Measurements from ENCODE around the gene NFYC. TPM values are rescaled to one million over a fixed set of nuclear protein-coding genes. Genes with fewer than 3 reads are reported as not detected.

The NFYC gene
- 66.0 TPM for polyA plus RNA-seq
- long read RNA-seq, donor 1, transcript NFYC-213 (10 exons, 1,950 nt), result major isoform, 6 of 22 reads
- long read RNA-seq, donor 1, partial matches to known transcripts, result 14 of 22 reads
- long read RNA-seq, donor 1, other reads (novel, unspliced or antisense), result 0 of 22 reads
- long read RNA-seq, donor 2, transcript NFYC-213 (10 exons, 1,950 nt), result major isoform, 12 of 14 reads
- long read RNA-seq, donor 2, partial matches to known transcripts, result 0 of 14 reads
- long read RNA-seq, donor 2, other reads (novel, unspliced or antisense), result 0 of 14 reads
- long read RNA-seq, donor 3, result 0 reads
- long read RNA-seq, donor 4, partial matches to known transcripts, result 0 of 3 reads
- long read RNA-seq, donor 4, other reads (novel, unspliced or antisense), result 0 of 3 reads
- long read RNA-seq, donor 5, transcript NFYC-213 (10 exons, 1,950 nt), result major isoform, 6 of 8 reads
- long read RNA-seq, donor 5, partial matches to known transcripts, result 0 of 8 reads
- long read RNA-seq, donor 5, other reads (novel, unspliced or antisense), result 0 of 8 reads
- long read RNA-seq, donor 6, transcript NFYC-213 (10 exons, 1,950 nt), result major isoform, 11 of 16 reads
- long read RNA-seq, donor 6, partial matches to known transcripts, result 0 of 16 reads
- long read RNA-seq, donor 6, other reads (novel, unspliced or antisense), result 0 of 16 reads
- long read RNA-seq, donor 7, transcript NFYC-213 (10 exons, 1,950 nt), result major isoform, 7 of 8 reads
- long read RNA-seq, donor 7, partial matches to known transcripts, result 0 of 8 reads
- long read RNA-seq, donor 7, other reads (novel, unspliced or antisense), result 0 of 8 reads
- long read RNA-seq, donor 8, transcript NFYC-213 (10 exons, 1,950 nt), result major isoform, 8 of 11 reads
- long read RNA-seq, donor 8, partial matches to known transcripts, result 0 of 11 reads
- long read RNA-seq, donor 8, other reads (novel, unspliced or antisense), result 0 of 11 reads
- long read RNA-seq, donor 9, transcript NFYC-213 (10 exons, 1,950 nt), result major isoform, 12 of 16 reads
- long read RNA-seq, donor 9, partial matches to known transcripts, result 0 of 16 reads
- long read RNA-seq, donor 9, other reads (novel, unspliced or antisense), result 0 of 16 reads
- long read RNA-seq, donor 10, transcript NFYC-213 (10 exons, 1,950 nt), result major isoform, 11 of 34 reads
- long read RNA-seq, donor 10, partial matches to known transcripts, result 20 of 34 reads
- long read RNA-seq, donor 10, other reads (novel, unspliced or antisense), result 0 of 34 reads
- long read RNA-seq, donor 11, transcript NFYC-213 (10 exons, 1,950 nt), result major isoform, 7 of 8 reads
- long read RNA-seq, donor 11, partial matches to known transcripts, result 0 of 8 reads
- long read RNA-seq, donor 11, other reads (novel, unspliced or antisense), result 0 of 8 reads

DNA sequence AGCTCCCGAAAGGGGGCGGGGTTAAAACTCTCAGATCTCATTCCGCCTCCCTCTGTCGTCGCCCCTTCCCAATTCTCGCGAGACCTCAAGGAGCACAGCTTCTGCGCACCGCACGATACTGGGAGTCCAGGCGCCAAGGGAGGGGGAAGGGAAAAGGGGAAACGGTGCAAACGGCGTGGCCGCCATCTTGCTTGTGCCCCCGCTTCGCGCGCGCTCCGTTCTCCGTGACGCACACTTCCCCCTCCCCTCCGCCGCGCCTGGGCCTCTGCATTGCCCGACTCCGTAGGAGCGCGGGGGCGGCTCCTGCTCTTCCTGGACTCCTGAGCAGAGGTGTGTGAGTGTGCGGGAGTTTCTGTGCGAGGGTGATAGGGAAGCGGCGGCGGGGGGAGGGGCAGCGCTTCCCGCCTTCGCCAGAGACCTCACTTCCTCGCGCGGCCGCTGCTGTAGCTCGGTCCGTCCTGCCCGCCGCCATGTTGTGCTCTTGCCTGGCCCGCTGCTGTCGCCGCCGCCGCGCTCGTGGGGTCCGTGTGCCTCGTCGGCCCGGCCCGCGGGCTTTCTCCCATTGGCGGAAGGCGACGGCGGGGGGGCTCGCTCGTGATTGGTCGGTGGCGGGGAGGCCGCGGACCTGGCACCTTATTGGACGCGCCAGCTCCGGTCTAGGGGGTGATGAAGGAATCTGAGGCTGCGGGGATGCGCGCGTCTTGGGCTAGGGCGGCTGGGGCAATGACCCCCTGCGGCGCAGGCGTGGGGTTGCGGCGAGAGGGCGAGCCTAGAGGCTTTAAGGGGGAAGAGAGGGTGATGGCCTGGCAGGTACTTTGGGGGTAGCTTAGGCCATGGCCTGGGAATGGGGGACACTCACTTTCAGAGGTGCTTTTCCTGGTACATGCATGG is at the start of gene NFYC:
Gene NFYC (plus strand): TSS at position 167 of the 891 bp plus-strand sequence. CDS start 47,140 bp downstream, outside the sequence.
- Histone ChIP-seq H3K9me3 (ENCODE audit: control insufficient read depth, low read depth, low read length) (no peaks in the 10 kb centered on the region), H3K4me1 (ENCODE audit: control insufficient read depth, insufficient read depth, low read length) (peaks cover 12% of the 10 kb centered on the region), H3K27me3 (ENCODE audit: control insufficient read depth, insufficient read depth, low read length) (no peaks in the 10 kb centered on the region), H3K4me3 (ENCODE audit: low read length) (peak within 1 kb of the TSS; percentile 84), H3K36me3 (ENCODE audit: control insufficient read depth, insufficient read depth, low read length) (peaks cover 2% of the 10 kb centered on the region), H3K27ac (ENCODE audit: low read length) (peak within 1 kb of the TSS; percentile 95)
- peak; percentile 98 to 99 for DNase-seq
- WGBS (ENCODE audit: insufficient coverage, low lambda C conversion rate), result no CpG with 5 or more reads among the region's 84 CpGs

DNA sequence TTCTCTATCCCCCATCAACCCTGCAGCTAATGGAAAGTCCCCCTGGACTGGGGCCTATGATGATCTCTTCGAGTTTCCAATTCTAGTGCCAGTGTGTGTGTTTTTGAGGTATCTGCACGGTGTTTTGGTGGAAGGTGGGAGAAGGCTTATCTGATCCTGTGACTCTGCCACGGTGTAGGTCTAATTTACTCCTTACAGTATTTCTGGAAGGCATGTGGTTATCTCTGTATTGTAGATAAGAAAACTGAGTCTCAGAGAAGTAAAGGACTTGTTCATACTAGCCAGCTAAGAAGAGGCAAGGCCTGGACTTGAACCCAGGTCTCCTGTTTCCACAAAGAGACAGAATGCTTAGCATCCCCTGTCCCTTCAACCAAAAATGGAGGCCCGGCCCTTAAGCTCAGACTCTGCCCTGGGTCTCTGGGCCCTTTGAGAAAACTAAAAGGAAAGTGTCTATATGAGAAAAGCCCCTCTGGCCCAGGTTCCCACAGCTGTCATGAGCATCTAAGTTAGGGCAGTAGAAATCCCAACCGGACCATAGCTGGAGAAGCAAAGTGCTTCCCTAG is 46.3 kb upstream of the NFYC start:
- no peaks in the 10 kb centered on the region for H3K9me3 ChIP-seq (ENCODE audit: control insufficient read depth, low read depth, low read length)
- H3K27me3 ChIP-seq (ENCODE audit: control insufficient read depth, insufficient read depth, low read length), result no peaks in the 10 kb centered on the region
- DNase-seq, result no peak
- no peak overlapping the region for H3K27ac ChIP-seq (ENCODE audit: low read length)
- no CpG with 5 or more reads among the region's 5 CpGs for WGBS (ENCODE audit: insufficient coverage, low lambda C conversion rate)
- H3K4me1 ChIP-seq (ENCODE audit: control insufficient read depth, insufficient read depth, low read length), result no peaks in the 10 kb centered on the region
- H3K36me3 ChIP-seq (ENCODE audit: control insufficient read depth, insufficient read depth, low read length), result no peaks in the 10 kb centered on the region
- no peak overlapping the region for H3K4me3 ChIP-seq (ENCODE audit: low read length)

DNA sequence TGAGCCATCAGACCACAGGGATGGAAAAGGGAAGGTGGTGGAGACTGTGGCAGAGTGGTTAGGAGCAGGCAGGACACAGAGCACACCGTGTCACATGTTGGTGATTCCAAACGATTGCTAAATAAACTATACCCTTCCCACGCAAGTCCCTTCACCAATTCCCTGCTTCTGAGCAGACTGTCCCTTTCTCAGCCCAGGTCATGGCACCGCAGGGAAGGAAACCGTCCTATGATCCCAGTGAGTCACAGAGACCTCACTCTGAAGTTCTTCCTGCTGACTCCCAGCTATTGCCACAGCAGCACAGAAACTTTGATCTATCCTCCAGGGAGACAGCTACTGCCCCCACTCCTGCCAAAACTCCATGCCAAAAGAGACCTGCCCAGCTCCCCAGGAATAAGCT is 45.2 kb upstream of the NFYC start:
- DNase-seq, result peak in 1 of 2 donors; percentile 27
- no CpG with 5 or more reads among the region's 5 CpGs for WGBS (ENCODE audit: insufficient coverage, low lambda C conversion rate)
- no peak overlapping the region for H3K4me3 ChIP-seq (ENCODE audit: low read length)

DNA sequence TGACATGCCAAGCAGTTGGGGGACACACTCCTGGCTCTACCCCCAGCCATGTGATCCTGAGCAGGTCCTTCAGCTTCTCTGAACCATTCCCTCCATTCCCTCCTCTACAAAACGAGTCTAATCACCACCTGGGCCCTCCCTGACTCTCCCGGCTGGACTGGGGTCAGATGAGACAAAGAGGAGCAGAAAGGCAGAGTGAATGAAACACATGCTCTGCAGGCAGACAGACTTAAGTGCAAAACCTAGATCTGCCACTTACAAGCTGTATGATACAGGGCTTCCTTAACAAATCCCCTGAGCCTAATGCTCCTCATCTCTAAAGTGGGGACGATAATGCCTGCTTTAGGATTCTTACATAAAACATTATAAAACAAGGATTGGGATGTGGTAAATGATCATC is 43.3 kb upstream of the NFYC start:
- no peak overlapping the region for H3K27ac ChIP-seq (ENCODE audit: low read length)
- no CpG with 5 or more reads among the region's 3 CpGs for WGBS (ENCODE audit: insufficient coverage, low lambda C conversion rate)
- H3K36me3 ChIP-seq (ENCODE audit: control insufficient read depth, insufficient read depth, low read length), result no peaks in the 10 kb centered on the region
- peaks cover 16% of the 10 kb centered on the region for H3K27me3 ChIP-seq (ENCODE audit: control insufficient read depth, insufficient read depth, low read length)
- no peaks in the 10 kb centered on the region for H3K4me1 ChIP-seq (ENCODE audit: control insufficient read depth, insufficient read depth, low read length)
- H3K9me3 ChIP-seq (ENCODE audit: control insufficient read depth, low read depth, low read length), result no peaks in the 10 kb centered on the region
- DNase-seq, result no peak
- H3K4me3 ChIP-seq (ENCODE audit: low read length), result no peak overlapping the region

More for the DNA sequence above, 45.2 kb upstream of the NFYC start:
- Histone ChIP-seq H3K4me1 (ENCODE audit: control insufficient read depth, insufficient read depth, low read length) (no peaks in the 10 kb centered on the region), H3K9me3 (ENCODE audit: control insufficient read depth, low read depth, low read length) (no peaks in the 10 kb centered on the region), H3K27me3 (ENCODE audit: control insufficient read depth, insufficient read depth, low read length) (peaks cover 2% of the 10 kb centered on the region), H3K36me3 (ENCODE audit: control insufficient read depth, insufficient read depth, low read length) (no peaks in the 10 kb centered on the region), H3K27ac (ENCODE audit: low read length) (no peak overlapping the region)

DNA sequence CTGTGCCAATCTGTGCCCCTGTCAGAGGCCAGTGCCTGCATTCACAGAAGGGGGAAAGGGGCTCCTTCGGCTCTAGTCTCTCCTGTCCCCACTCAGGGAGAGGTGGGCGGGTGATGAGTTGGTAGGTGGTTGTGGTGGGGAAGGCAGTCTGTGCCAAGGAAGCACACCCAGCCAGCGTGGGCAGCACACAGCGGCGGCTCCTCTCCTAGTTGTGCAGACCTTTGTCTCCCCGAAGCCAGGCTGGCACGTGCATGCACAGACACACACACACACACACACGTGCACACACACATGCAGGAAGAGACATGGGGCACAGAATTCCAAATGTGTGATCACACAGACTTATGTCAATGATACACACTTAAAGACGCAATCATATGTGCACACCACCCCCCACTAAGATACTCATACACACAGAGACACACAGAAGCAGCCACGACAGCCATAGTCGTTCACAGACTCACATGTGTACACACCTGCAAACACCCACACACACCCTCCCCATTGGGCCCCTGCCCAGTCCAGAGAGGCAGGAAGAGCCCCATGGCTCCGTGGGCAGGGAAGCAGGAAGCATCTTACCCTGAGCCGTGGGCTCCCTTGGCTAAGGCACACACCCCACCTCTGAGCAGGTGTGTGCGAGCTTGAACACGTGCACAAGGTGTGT is 42.4 kb upstream of the NFYC start:
- H3K36me3 ChIP-seq (ENCODE audit: control insufficient read depth, insufficient read depth, low read length), result no peaks in the 10 kb centered on the region
- no CpG with 5 or more reads among the region's 15 CpGs for WGBS (ENCODE audit: insufficient coverage, low lambda C conversion rate)
- H3K27ac ChIP-seq (ENCODE audit: low read length), result no peak overlapping the region
- no peak overlapping the region for H3K4me3 ChIP-seq (ENCODE audit: low read length)
- H3K9me3 ChIP-seq (ENCODE audit: control insufficient read depth, low read depth, low read length), result no peaks in the 10 kb centered on the region
- no peak for DNase-seq
- no peaks in the 10 kb centered on the region for H3K4me1 ChIP-seq (ENCODE audit: control insufficient read depth, insufficient read depth, low read length)
- peaks cover 23% of the 10 kb centered on the region for H3K27me3 ChIP-seq (ENCODE audit: control insufficient read depth, insufficient read depth, low read length)

DNA sequence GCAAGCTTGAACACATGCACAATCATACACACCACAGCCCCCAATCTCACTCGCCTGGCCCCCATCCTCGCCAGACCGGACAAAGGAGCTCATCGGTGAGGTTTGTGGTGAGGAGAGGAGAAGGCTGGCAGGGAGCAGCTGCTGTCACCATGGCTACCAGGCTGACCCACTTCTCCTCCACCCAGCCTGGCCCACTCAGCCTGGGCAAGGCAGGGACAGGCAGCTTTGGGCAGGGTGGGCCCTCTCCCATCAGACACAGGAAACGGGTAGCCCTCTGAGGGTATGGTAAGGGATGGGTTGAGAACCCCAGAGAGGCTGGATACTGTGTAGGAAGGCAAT is 41.9 kb upstream of the NFYC start:
- no peak for DNase-seq
- WGBS (ENCODE audit: insufficient coverage, low lambda C conversion rate), result no CpG with 5 or more reads among the region's 5 CpGs
- no peak overlapping the region for H3K27ac ChIP-seq (ENCODE audit: low read length)
- no peak overlapping the region for H3K4me3 ChIP-seq (ENCODE audit: low read length)
- H3K4me1 ChIP-seq (ENCODE audit: control insufficient read depth, insufficient read depth, low read length), result no peaks in the 10 kb centered on the region
- no peaks in the 10 kb centered on the region for H3K36me3 ChIP-seq (ENCODE audit: control insufficient read depth, insufficient read depth, low read length)
- H3K27me3 ChIP-seq (ENCODE audit: control insufficient read depth, insufficient read depth, low read length), result peaks cover 28% of the 10 kb centered on the region
- H3K9me3 ChIP-seq (ENCODE audit: control insufficient read depth, low read depth, low read length), result no peaks in the 10 kb centered on the region

DNA sequence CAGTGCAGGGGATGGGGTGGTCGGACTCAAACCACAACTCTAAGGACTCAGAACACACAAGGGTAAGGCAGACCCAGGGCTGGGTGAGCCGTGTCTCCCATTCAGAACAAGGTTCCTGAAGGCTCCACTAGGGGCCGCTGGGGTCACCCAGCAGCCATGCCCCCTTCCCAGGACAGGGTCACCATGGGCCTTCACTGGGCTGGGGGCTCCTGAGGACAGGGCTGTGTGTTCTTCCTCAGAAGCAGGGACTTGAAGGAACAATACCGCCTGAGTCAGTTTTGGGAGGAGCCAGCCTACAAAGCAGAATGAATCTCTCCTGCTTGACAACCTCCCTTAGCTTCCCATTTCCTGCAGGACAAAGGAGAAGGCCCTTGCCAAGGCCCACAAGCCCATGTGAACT is 41.4 kb upstream of the NFYC start:
- Histone ChIP-seq H3K4me3 (ENCODE audit: low read length) (no peak overlapping the region), H3K27me3 (ENCODE audit: control insufficient read depth, insufficient read depth, low read length) (peaks cover 33% of the 10 kb centered on the region), H3K9me3 (ENCODE audit: control insufficient read depth, low read depth, low read length) (no peaks in the 10 kb centered on the region), H3K27ac (ENCODE audit: low read length) (no peak overlapping the region), H3K36me3 (ENCODE audit: control insufficient read depth, insufficient read depth, low read length) (no peaks in the 10 kb centered on the region), H3K4me1 (ENCODE audit: control insufficient read depth, insufficient read depth, low read length) (no peaks in the 10 kb centered on the region)
- WGBS (ENCODE audit: insufficient coverage, low lambda C conversion rate), result no CpG with 5 or more reads among the region's 4 CpGs
- no peak for DNase-seq

DNA sequence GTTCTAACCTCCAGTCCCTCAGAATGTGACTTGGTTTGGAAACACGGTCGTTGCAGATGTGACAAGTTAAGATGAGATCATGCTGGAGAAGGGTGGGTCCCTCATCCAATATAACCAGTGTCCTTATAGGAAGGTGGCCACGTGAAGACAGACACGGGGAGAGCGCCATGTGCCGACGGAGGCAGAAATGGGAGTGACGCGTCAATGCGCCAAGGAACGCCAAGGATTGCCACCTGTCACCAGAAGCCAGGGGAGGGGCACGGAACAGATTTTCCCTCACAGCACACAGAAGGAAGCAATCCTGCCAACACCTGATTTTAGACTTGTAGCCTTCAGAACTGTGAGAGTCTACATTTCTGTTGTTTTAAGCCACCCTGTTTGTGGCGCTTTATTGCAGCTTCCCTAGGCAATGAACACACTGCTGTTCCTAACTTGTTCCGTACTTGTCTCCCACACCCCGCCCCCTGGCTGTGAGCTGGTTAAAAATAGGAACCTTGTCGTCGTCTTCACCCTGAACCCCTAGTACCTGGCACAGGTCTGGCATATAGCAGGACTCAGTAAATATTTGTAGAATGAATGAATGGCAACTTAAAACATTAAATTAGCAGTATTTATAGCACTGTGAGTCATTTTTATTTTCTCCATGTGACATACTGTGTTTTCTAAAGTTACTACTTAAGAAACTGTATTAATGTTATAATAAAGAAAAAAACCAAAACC is 40.2 kb upstream of the NFYC start:
- H3K9me3 ChIP-seq (ENCODE audit: control insufficient read depth, low read depth, low read length), result no peaks in the 10 kb centered on the region
- no peak overlapping the region for H3K27ac ChIP-seq (ENCODE audit: low read length)
- 34% methylated on average over 5 of the region's 17 CpGs for WGBS (ENCODE audit: insufficient coverage, low lambda C conversion rate)
- DNase-seq, result no peak
- H3K4me3 ChIP-seq (ENCODE audit: low read length), result no peak overlapping the region
- peaks cover 37% of the 10 kb centered on the region for H3K27me3 ChIP-seq (ENCODE audit: control insufficient read depth, insufficient read depth, low read length)
- H3K36me3 ChIP-seq (ENCODE audit: control insufficient read depth, insufficient read depth, low read length), result no peaks in the 10 kb centered on the region
- H3K4me1 ChIP-seq (ENCODE audit: control insufficient read depth, insufficient read depth, low read length), result no peaks in the 10 kb centered on the region

Measured in large intestine (tissue), 12 donors.